Measurements from ENCODE around the gene SVEP1. TPM values are rescaled to one million over a fixed set of nuclear protein-coding genes. Genes with fewer than 3 reads are reported as not detected.

The SVEP1 gene
- total RNA-seq, 4 donors from 2014 or later, result 53.8 to 97.8 (median 78.8) TPM

GRCh38 chr9:110446171-110446570, 133.4 kb downstream of the SVEP1 start:
- Histone ChIP-seq H3K4me3 (no peak overlapping the region), H3K27ac (no peak overlapping the region), H3K36me3 (peaks cover 0 to 33% (median 0%) of the 10 kb centered on the region in 3 donors), H3K9me3 (peaks cover 0 to 6% (median 0%) of the 10 kb centered on the region in 4 donors), H3K27me3 (no peaks in the 10 kb centered on the region), H3K4me1 (no peaks in the 10 kb centered on the region)
- no peak for TF ChIP-seq CTCF (IDR thresholded peaks at IDR 0.05)
- TF ChIP-seq EP300 (IDR thresholded peaks at IDR 0.05), result no peak
- no peak for TF ChIP-seq POLR2A (IDR thresholded peaks at IDR 0.05)
- DNase-seq (ENCODE audit: low spot score in 2 of 2), result no peak

GRCh38 chr9:110444911-110445310, 134.6 kb downstream of the SVEP1 start:
- peaks cover 0 to 6% (median 0%) of the 10 kb centered on the region in 4 donors for H3K9me3 ChIP-seq
- H3K27me3 ChIP-seq, result no peaks in the 10 kb centered on the region
- TF ChIP-seq EP300 (IDR thresholded peaks at IDR 0.05) (no peak), CTCF (IDR thresholded peaks at IDR 0.05) (no peak), POLR2A (IDR thresholded peaks at IDR 0.05) (no peak)
- peaks cover 0 to 30% (median 0%) of the 10 kb centered on the region in 3 donors for H3K36me3 ChIP-seq
- WGBS, 2 donors, result 76 to 89% methylated on average over 6 of the region's 6 CpGs
- H3K4me1 ChIP-seq, result no peaks in the 10 kb centered on the region
- DNase-seq (ENCODE audit: low spot score in 2 of 2), result no peak
- no peak overlapping the region for H3K27ac ChIP-seq
- no peak overlapping the region for H3K4me3 ChIP-seq

- Histone ChIP-seq H3K9me3 (peaks cover 0 to 6% (median 0%) of the 10 kb centered on the region in 4 donors), H3K4me3 (no peak overlapping the region), H3K27ac (no peak overlapping the region), H3K27me3 (no peaks in the 10 kb centered on the region), H3K36me3 (peaks cover 0 to 27% (median 0%) of the 10 kb centered on the region in 3 donors), H3K4me1 (no peaks in the 10 kb centered on the region)
- TF ChIP-seq EP300 (IDR thresholded peaks at IDR 0.05), result no peak
- no peak for TF ChIP-seq POLR2A (IDR thresholded peaks at IDR 0.05)
- no peak for TF ChIP-seq CTCF (IDR thresholded peaks at IDR 0.05)
- no peak for DNase-seq (ENCODE audit: low spot score in 2 of 2)
Measured at GRCh38 chr9:110443866-110444220, 135.7 kb downstream of the SVEP1 start.

- H3K4me1 ChIP-seq, result no peaks in the 10 kb centered on the region
- no peak overlapping the region for H3K27ac ChIP-seq
- H3K36me3 ChIP-seq, result peaks cover 0 to 27% (median 0%) of the 10 kb centered on the region in 3 donors
- WGBS, 2 donors, result 43 to 46% methylated on average over 3 of the region's 3 CpGs
- DNase-seq (ENCODE audit: low spot score in 2 of 2), result no peak
- H3K27me3 ChIP-seq, result no peaks in the 10 kb centered on the region
- TF ChIP-seq CTCF (IDR thresholded peaks at IDR 0.05), result no peak
- TF ChIP-seq EP300 (IDR thresholded peaks at IDR 0.05), result no peak
- TF ChIP-seq POLR2A (IDR thresholded peaks at IDR 0.05), result no peak
- no peak overlapping the region for H3K4me3 ChIP-seq
- peaks cover 0 to 6% (median 0%) of the 10 kb centered on the region in 4 donors for H3K9me3 ChIP-seq
Measured at GRCh38 chr9:110443146-110443865, 136.2 kb downstream of the SVEP1 start.

- TF ChIP-seq CTCF (IDR thresholded peaks at IDR 0.05), result no peak
- no peak for TF ChIP-seq EP300 (IDR thresholded peaks at IDR 0.05)
- TF ChIP-seq POLR2A (IDR thresholded peaks at IDR 0.05), result no peak
- peaks cover 0 to 9% (median 0%) of the 10 kb centered on the region in 3 donors for H3K36me3 ChIP-seq
- no peaks in the 10 kb centered on the region for H3K27me3 ChIP-seq
- WGBS, 2 donors, result 79 to 85% methylated on average over 3 of the region's 3 CpGs
- H3K9me3 ChIP-seq, result no peaks in the 10 kb centered on the region
- H3K27ac ChIP-seq, result no peak overlapping the region
- DNase-seq (ENCODE audit: low spot score in 2 of 2), result no peak
- H3K4me3 ChIP-seq, result no peak overlapping the region
- H3K4me1 ChIP-seq, result no peaks in the 10 kb centered on the region
Measured at GRCh38 chr9:110440796-110441195, 138.7 kb downstream of the SVEP1 start.
